Measurements from ENCODE around the gene SNHG17.
"Not testable (repeated sequence)": the region's sequence is repeated elsewhere in the genome, so short reads cannot be mapped to it uniquely, and the experiment has no call there.

DNA sequence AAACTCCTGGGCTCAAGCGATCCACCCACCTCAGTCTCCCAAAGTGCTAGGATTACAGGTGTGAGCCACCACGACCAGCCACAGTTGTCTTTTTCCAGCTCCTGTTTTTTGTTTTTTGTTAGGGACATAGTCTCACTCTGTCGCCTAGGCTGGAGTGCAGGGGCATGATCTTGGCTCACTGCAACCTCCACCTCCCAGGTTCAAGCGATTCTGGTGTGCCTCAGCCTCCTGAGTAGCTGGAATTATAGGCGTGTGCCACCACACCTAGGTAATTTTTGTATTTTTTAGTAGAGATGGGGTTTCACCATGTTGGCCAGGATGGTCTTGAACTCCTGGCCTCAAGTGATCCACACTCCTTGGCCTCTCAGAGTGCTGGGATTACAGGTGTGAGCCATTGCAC, 2.3 kb downstream of the SNHG17 start:
- TF ChIP-seq, protein P1, sequence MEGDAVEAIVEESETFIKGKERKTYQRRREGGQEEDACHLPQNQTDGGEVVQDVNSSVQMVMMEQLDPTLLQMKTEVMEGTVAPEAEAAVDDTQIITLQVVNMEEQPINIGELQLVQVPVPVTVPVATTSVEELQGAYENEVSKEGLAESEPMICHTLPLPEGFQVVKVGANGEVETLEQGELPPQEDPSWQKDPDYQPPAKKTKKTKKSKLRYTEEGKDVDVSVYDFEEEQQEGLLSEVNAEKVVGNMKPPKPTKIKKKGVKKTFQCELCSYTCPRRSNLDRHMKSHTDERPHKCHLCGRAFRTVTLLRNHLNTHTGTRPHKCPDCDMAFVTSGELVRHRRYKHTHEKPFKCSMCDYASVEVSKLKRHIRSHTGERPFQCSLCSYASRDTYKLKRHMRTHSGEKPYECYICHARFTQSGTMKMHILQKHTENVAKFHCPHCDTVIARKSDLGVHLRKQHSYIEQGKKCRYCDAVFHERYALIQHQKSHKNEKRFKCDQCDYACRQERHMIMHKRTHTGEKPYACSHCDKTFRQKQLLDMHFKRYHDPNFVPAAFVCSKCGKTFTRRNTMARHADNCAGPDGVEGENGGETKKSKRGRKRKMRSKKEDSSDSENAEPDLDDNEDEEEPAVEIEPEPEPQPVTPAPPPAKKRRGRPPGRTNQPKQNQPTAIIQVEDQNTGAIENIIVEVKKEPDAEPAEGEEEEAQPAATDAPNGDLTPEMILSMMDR (IDR thresholded peaks at IDR 0.05) = not testable (repeated sequence)
- not testable (repeated sequence) for TF ChIP-seq ELK1 (IDR thresholded peaks at IDR 0.05; ENCODE audit: low read depth, low read length); RFX5 (IDR thresholded peaks at IDR 0.05); CHD4 (IDR thresholded peaks at IDR 0.05; ENCODE audit: borderline replicate concordance); CHD2 (IDR thresholded peaks at IDR 0.05; ENCODE audit: low read length, partially characterized antibody); KDM5A (IDR thresholded peaks at IDR 0.05); PHF8 (IDR thresholded peaks at IDR 0.05; ENCODE audit: borderline replicate concordance, low read depth); POLR2A (IDR thresholded peaks at IDR 0.05; ENCODE audit: low read length); RCOR1 (IDR thresholded peaks at IDR 0.05; ENCODE audit: low read depth, low read length)

All from A549 (cell line).